Keratinocyte (primary cell): ENCODE measurements around the gene SNCAIP. TPM values are rescaled to one million over a fixed set of nuclear protein-coding genes. Genes with fewer than 3 reads are reported as not detected.

Source experiments
- DNase-seq: peaks from one replicate; pipeline ENCODE4 v3.0.0-alpha.2; 2011; ENCODE audit warnings: low read depth, missing footprints, low spot score
- FAIRE-seq: peaks from 2 replicates; lab custom pipeline; 2011; peaks lifted over from hg19 to GRCh38; lab: Jason Lieb, UNC
- H2AFZ ChIP-seq: 2 replicates; pipeline ENCODE4 v1.6.0; 2012; ENCODE audit warnings: low read length, control low read depth, inconsistent platforms; ENCODE audit not compliant: control insufficient read depth
- H3K27ac ChIP-seq: 2 replicates; pipeline ENCODE4 v1.5.1; 2011; ENCODE audit warnings: low read length; ENCODE audit not compliant: control insufficient read depth, insufficient read depth
- H3K27me3 ChIP-seq: 3 replicates; pipeline ENCODE4 v1.6.0; 2011; ENCODE audit warnings: low read length; ENCODE audit not compliant: control insufficient read depth, insufficient read depth; ENCODE audit errors: extremely low read depth
- H3K36me3 ChIP-seq, 2 experiments: 2 replicates in 1 of 2; 3 replicates in 1 of 2; pipeline ENCODE4 v1.5.1; 2011; ENCODE audit warnings: low read length in 2 of 2, mild to moderate bottlenecking in 1 of 2; ENCODE audit not compliant: control insufficient read depth in 2 of 2, insufficient read depth in 2 of 2; ENCODE audit errors: extremely low read depth in 1 of 2
- H3K4me1 ChIP-seq: 3 replicates; pipeline ENCODE4 v1.5.1; 2011; ENCODE audit warnings: low read length; ENCODE audit not compliant: control insufficient read depth, insufficient read depth; ENCODE audit errors: extremely low read depth
- H3K4me2 ChIP-seq: 3 replicates; pipeline ENCODE4 v1.6.0; 2011; ENCODE audit warnings: low read depth, low read length; ENCODE audit not compliant: control insufficient read depth, insufficient read depth; ENCODE audit errors: extremely low read depth
- H3K4me3 ChIP-seq, 3 experiments: fragments of 200-600 bp in 1 of 3; sonication (generic) in 1 of 3; 2 replicates in 2 of 3; 3 replicates in 1 of 3; pipeline ENCODE4 v1.5.1; 2011 to 2016; ENCODE audit warnings: low read length in 3 of 3, mild to moderate bottlenecking in 3 of 3, control low read depth in 2 of 3, inconsistent platforms in 1 of 3, low read depth in 1 of 3, mixed read lengths in 1 of 3, mixed run types in 1 of 3, moderate library complexity in 1 of 3; ENCODE audit not compliant: control insufficient read depth in 2 of 3, insufficient read depth in 2 of 3; ENCODE audit errors: extremely low read depth in 1 of 3
- H3K79me2 ChIP-seq: 2 replicates; pipeline ENCODE4 v1.6.0; 2012; ENCODE audit warnings: low read length; ENCODE audit not compliant: control insufficient read depth, insufficient read depth
- H3K9ac ChIP-seq: 3 replicates; pipeline ENCODE4 v1.6.0; 2011; ENCODE audit warnings: low read length; ENCODE audit not compliant: control insufficient read depth, insufficient read depth; ENCODE audit errors: extremely low read depth
- H3K9me1 ChIP-seq: 3 replicates; pipeline ENCODE4 v1.6.0; 2011; ENCODE audit warnings: low read length; ENCODE audit not compliant: control insufficient read depth, insufficient read depth; ENCODE audit errors: extremely low read depth
- H3K9me3 ChIP-seq: 2 replicates; pipeline ENCODE4 v1.5.1; 2012; ENCODE audit warnings: low read depth, low read length; ENCODE audit not compliant: control insufficient read depth
- H4K20me1 ChIP-seq: 3 replicates; pipeline ENCODE4 v1.6.0; 2011; ENCODE audit warnings: low read length; ENCODE audit not compliant: control insufficient read depth, insufficient read depth; ENCODE audit errors: extremely low read depth
- CTCF ChIP-seq, 3 experiments: IDR thresholded peaks in 1 of 3; conservative IDR thresholded peaks in 1 of 3; optimal IDR thresholded peaks in 1 of 3; 2 replicates in 2 of 3; 3 replicates in 1 of 3; pipeline versions ENCODE3 to v1.5.1; 2011; ENCODE audit warnings: low read length in 3 of 3, mild to moderate bottlenecking in 3 of 3, moderate library complexity in 2 of 3, control low read depth in 1 of 3, inconsistent platforms in 1 of 3; ENCODE audit not compliant: insufficient read depth in 2 of 3; ENCODE audit errors: extremely low read depth in 1 of 3
- EZH2 ChIP-seq: IDR thresholded peaks from one replicate; pipeline ENCODE4 v1.6.1; 2012; ENCODE audit warnings: inconsistent platforms, mild to moderate bottlenecking, low read length, moderate library complexity
- dilution Hi-C: fragments of 300-500 bp; cut with MboI; formaldehyde crosslinking; loops from one replicate; pipeline ENCODE4 v1.7.0; 2020; ENCODE audit warnings: low sequenced_read_pairs; ENCODE audit not compliant: extremely low pct_ligation_motif_present
- polyA plus RNA-seq, 5 experiments: library from polyadenylated mRNA; depleted of rRNA in 3 of 5; stranded (reverse) in 3 of 5; stranded (forward) in 1 of 5; unstranded in 1 of 5; fragments of >200 nt; gene quantifications; 1 replicate in 1 of 5; 2 replicates in 3 of 5; 3 replicates in 1 of 5; pipeline versions ENCODE4 v1.2.1 to v1.2.3, GENCODE V29; 2011 to 2012; ENCODE audit warnings: missing spikeins in 2 of 5, low read depth in 1 of 5, low replicate concordance in 1 of 5

The SNCAIP gene
- polyA plus RNA-seq, 1 donor (not counting 4 experiments of a cell fraction or from before 2014, with no cell fraction given) = not detected

GRCh38 chr5:122291000-122291901 lies 20.8 kb upstream of the SNCAIP start:
- Histone ChIP-seq H3K36me3 (no peaks in the 10 kb centered on the region), H3K9me3 (no peaks in the 10 kb centered on the region), H3K4me1 (no peaks in the 10 kb centered on the region), H3K27me3 (peaks cover under 1% of the 10 kb centered on the region), H3K4me3 (no peak overlapping the region), H3K27ac (no peak overlapping the region), H2AFZ (no peak overlapping the region), H3K9ac (no peak overlapping the region), H4K20me1 (no peaks in the 10 kb centered on the region), H3K79me2 (no peaks in the 10 kb centered on the region), H3K9me1 (no peaks in the 10 kb centered on the region), H3K4me2 (no peak overlapping the region)
- FAIRE-seq (no peak), DNase-seq (no peak)
- dilution Hi-C loops = no loop called here
- TF ChIP-seq EZH2 = no peak
- TF ChIP-seq CTCF (optimal IDR thresholded peaks at IDR 0.05 in 1 of 3, IDR thresholded peaks at IDR 0.05 in 1 of 3, conservative IDR thresholded peaks at IDR 0.05 in 1 of 3; ENCODE audit: extremely low read depth in 1 of 3, insufficient read depth in 2 of 3, low read length in 3 of 3) = no peak

- Histone ChIP-seq H3K36me3 (no peaks in the 10 kb centered on the region), H3K9me1 (no peaks in the 10 kb centered on the region), H4K20me1 (no peaks in the 10 kb centered on the region), H3K9me3 (no peaks in the 10 kb centered on the region), H3K27ac (no peak overlapping the region), H3K9ac (no peak overlapping the region), H3K79me2 (no peaks in the 10 kb centered on the region), H3K4me1 (no peaks in the 10 kb centered on the region), H2AFZ (no peak overlapping the region), H3K27me3 (no peaks in the 10 kb centered on the region), H3K4me3 (no peak overlapping the region), H3K4me2 (no peak overlapping the region)
- no peak for FAIRE-seq
- TF ChIP-seq EZH2 (no peak), CTCF (optimal IDR thresholded peaks at IDR 0.05 in 1 of 3, IDR thresholded peaks at IDR 0.05 in 1 of 3, conservative IDR thresholded peaks at IDR 0.05 in 1 of 3; ENCODE audit: extremely low read depth in 1 of 3, insufficient read depth in 2 of 3, low read length in 3 of 3) (no peak)
- dilution Hi-C loops = no loop called here
- no peak for DNase-seq
Observed at GRCh38 chr5:122292332-122292731, 19.7 kb upstream of the SNCAIP start.
